AG09309 (cell line): ENCODE data around the gene FRMD4A.
A peak's percentile ranks its signal among the peaks of the same experiment; 100 is the strongest.

ENCODE experiments used
- DNase-seq: peaks from one replicate; pipeline ENCODE4 v3.0.0-alpha.2; 2010; ENCODE audit warnings: low read depth
- H3K4me3 ChIP-seq: 2 replicates; pipeline ENCODE4 v1.5.1; 2011; ENCODE audit warnings: mild to moderate bottlenecking, low read depth, low read length, moderate library complexity; ENCODE audit not compliant: control insufficient read depth
- CTCF ChIP-seq: IDR thresholded peaks from 2 replicates; pipeline ENCODE4 v1.5.1; 2011; ENCODE audit warnings: mild to moderate bottlenecking, low read depth, low read length, inconsistent platforms; ENCODE audit not compliant: insufficient read depth, control insufficient read depth; ENCODE audit errors: missing control alignments

The FRMD4A gene

DNA sequence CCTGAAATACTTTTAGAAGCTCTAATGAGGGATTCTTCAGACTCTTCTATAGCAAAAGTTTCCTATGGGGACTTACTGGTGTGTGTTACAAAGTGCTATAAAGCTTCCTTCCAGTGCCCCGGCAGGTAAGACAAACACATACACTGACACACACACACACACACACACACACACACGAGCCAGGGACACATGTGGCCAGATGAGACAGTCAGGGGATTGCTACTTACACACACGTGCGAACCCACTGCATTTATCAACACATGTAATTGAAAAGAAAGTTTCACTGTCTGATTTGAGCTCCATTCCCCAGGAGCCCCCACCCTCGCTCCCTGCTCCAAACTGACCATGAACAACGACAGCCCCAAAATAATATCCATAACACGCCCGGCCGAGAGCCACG lies 624.1 kb downstream of the FRMD4A start:
- H3K4me3 ChIP-seq, result peak overlapping the region; percentile 70
- TF ChIP-seq CTCF, result no peak
- DNase-seq, result no peak

DNA sequence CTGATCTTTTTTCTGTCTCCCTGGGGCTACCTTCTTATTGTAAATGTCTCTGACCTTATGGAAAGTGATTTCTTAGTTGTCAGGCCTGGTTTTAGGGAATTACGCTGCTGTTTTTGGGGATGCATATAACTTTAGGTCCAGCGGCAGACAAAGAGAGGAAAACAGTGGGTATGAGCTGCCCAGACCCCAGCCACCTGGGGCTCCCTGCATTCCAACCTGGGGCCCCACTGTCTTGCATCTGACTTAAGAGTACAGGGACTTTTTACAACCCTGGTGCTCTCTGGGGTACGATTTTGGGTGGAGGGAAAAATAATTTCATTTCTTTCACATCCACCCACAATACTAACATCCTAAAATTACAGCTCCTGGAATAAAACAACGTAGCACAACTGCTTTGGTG lies 624.5 kb downstream of the FRMD4A start:
- peak overlapping the region; percentile 70 for H3K4me3 ChIP-seq
- TF ChIP-seq CTCF, result no peak
- no peak for DNase-seq

- H3K4me3 ChIP-seq, result no peak overlapping the region; the same call in 1 of the 2 replicates
- no peak for TF ChIP-seq CTCF
- no peak for DNase-seq
Measured at GRCh38 chr10:13705526-13706174, 625.1 kb downstream of the FRMD4A start.

DNA sequence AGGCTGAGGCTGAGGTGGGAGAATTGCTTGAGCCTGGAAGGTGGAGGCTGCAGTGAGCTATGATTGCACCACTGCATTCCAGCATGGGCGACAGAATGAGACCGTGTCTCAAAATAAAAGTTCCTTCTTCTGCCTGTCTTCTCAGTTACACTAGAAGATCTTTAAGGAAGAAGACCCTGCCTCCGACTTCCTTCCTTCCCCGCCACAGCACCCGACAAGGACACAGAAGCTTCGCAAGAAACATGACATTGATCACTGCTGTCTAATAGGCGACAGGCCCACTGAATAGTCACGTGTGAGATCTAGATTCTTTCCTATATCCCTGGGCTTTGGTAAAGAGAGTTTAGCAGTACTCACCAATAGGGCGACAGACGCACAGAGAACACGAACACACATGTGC lies 625.8 kb downstream of the FRMD4A start:
- TF ChIP-seq CTCF, result no peak
- no peak for DNase-seq
- no peak overlapping the region for H3K4me3 ChIP-seq

DNA sequence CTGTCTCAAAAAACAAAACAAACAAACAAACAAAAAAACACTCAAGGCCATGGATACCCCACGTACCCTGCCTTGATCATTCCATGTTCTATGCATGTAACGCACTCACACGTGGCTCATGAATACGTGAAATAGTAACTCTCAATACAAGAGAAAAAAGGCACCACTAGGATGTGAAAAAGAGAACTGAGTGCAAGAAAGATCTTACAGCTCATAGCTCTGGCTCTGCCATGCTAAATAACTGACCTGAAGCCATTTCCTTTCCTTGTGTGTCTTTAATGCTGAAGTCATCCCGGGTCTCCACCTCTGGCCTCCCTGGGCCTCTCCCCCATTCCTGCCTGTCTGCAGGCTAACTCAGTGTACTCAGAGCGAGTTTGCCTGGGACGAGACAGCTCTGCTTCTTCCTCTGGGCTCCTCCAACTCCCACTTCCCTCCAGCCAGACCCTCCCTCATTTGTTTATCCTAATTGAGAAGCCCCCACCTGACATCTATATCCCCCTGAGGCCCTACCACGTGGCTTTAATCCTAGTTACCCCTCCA lies 626.7 kb downstream of the FRMD4A start:
- H3K4me3 ChIP-seq, result no peak overlapping the region
- TF ChIP-seq CTCF, result no peak
- no peak for DNase-seq

- H3K4me3 ChIP-seq, result no peak overlapping the region
- no peak for DNase-seq
- no peak for TF ChIP-seq CTCF
Measured at GRCh38 chr10:13703101-13703818, 627.5 kb downstream of the FRMD4A start.
